NCI-H82 treated with DMSO at 0.1 percent for 48 hours (cell line): ENCODE results near the gene CAMK2G.

Experiments
- DNase-seq: peaks from one replicate; lab custom pipeline; 2025; ENCODE audit not compliant: unreplicated experiment; lab: John Stamatoyannopoulos, UW

CAMK2G gene

GRCh38 chr10:73780966-73781365, 93.4 kb downstream of the CAMK2G start:
- DNase-seq, result no peak

GRCh38 chr10:73780301-73780700, 94.1 kb downstream of the CAMK2G start:
- no peak for DNase-seq

DNA sequence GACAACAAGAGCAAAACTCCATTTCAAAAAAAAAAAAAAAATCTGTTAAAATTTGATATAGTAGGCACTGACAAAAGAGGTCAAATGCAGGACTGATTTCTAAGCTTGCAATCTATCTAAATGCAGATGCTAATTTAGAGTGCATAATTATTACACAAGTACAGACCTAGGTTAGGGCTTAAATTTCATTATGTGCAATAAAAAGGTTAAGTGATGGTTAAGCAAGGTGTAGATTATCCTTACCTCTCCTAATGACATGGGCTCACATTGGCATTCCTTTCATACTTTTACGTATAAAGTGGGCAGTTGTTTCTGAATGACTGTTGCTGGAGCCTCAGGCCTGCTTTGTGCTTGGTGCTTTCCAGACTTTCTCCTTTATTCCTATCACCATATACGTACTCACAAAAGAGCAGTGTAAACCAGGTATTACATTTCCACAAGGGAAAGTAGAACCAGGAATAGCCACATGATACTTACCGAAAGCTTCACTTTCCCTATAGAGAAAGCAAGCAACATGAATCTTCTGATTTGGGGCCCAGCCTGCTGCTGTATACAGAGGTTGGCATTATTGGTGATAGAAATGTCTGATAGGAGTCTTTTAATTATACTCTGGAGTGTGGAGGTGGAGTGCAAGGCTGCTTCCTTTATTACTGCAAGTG, 94.7 kb downstream of the CAMK2G start:
- DNase-seq, result no peak

DNA sequence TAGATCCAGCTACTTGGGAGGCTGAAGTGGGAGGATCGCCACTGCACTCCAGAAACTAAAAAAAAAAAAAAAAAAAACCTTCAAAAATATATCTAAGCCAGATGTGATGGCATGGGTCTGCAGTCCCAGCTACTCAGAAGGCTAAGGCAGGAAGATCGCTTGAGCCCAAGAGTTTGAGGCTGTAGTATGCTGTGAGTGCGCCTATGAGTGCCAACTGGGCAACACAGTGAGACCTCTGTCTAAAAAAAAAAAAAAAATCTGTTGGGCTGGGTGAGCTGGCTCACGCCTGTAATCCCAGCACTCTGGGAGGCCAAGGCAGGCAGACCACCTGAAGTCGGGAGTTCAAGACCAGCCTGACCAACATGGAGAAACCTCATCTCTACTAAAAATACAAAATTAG, 95.3 kb downstream of the CAMK2G start:
- no peak for DNase-seq

DNA sequence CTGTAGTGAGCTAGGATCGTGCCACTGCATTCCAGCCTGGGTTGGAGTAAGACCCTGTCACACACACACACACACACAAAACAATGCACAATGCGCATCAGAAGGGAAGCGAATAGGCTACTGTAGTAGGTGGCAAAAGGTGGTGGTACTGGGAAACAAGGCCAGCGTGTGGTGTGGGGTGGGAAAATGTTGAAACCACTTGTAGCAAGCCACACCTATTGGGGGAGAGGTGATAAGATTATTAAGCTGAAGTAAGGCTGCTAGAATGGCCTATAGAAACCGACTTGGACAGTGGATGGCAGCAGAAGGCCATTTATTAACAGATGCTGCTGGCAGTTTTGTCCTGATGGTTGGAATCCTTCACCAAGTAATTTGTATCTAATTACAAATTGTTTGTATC, 99.7 kb downstream of the CAMK2G start:
- no peak for DNase-seq

DNA sequence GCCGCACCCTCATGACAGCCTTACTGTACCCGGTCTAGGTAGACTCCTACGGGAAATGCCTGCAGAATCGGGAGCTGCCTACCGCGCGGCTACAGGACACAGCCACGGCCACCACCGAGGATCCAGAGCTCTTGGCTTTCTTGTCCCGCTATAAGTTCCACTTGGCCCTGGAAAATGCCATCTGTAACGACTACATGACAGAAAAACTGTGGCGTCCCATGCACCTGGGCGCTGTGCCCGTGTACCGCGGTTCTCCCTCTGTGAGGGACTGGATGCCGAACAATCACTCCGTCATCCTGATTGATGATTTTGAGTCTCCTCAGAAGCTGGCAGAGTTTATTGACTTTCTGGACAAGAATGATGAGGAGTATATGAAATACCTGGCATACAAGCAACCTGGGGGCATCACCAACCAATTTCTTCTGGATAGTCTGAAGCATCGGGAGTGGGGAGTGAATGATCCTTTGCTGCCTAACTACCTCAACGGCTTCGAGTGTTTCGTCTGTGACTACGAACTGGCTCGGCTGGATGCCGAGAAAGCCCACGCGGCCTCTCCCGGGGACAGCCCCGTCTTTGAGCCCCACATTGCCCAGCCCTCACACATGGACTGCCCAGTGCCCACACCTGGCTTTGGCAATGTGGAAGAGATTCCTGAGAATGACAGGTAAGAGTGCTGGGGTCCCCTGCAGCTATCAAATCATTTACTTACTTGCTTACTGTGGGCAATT, 101.0 kb downstream of the CAMK2G start:
- DNase-seq, result no peak

DNA sequence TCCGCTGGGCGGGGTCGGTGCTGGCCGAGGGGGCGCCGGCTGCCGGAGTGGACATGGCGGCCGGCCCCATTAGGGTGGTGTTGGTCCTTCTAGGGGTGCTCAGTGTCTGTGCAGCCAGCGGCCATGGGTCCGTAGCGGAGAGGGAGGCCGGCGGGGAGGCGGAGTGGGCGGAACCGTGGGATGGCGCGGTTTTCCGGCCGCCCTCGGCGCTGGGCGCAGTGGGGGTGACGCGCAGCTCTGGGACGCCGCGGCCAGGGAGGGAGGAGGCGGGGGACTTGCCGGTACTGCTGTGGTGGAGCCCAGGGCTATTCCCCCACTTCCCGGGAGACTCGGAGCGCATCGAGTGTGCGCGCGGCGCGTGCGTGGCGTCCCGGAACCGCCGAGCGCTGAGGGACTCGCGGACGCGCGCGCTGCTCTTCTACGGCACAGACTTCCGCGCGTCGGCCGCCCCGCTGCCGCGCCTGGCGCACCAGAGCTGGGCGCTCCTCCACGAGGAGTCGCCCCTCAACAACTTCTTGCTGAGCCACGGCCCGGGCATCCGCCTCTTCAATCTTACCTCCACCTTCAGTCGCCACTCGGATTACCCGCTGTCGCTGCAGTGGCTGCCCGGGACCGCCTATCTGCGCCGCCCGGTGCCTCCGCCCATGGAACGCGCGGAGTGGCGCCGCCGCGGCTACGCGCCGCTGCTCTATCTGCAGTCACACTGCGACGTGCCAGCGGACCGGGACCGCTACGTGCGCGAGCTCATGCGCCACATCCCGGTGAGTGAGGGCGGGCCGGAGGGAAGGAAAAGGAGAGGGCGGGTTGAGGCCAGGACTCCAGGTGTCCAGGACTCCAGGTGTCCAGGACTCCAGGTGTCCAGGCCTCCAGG, 101.8 kb downstream of the CAMK2G start:
- no peak for DNase-seq

DNA sequence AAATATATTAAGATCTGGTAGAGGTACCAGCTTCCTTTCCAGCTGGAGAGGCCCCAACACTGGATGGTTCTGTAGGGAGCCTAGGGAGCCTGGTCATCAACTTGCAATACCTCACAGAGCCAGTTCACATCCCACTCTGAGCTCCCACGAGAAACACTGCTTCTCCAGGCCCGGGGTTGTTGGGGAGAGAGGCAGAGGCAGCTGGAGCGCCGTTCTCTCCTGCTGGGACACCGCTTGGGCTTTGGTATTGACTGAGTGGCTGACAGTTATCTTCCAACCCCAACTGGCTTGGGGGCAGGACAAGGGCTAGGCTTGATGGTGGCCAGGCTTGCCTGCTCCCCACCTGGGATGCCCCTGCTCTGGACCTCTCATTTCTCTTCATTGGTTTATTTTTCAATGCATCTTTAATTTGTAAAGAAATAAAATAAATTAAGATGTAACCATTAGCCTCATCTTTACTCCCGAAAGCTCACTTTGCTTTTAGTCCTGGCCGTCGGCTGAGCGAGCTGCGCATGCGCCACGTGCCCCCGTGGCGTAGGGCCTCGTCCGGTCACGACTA, 102.6 kb downstream of the CAMK2G start:
- no peak for DNase-seq

DNA sequence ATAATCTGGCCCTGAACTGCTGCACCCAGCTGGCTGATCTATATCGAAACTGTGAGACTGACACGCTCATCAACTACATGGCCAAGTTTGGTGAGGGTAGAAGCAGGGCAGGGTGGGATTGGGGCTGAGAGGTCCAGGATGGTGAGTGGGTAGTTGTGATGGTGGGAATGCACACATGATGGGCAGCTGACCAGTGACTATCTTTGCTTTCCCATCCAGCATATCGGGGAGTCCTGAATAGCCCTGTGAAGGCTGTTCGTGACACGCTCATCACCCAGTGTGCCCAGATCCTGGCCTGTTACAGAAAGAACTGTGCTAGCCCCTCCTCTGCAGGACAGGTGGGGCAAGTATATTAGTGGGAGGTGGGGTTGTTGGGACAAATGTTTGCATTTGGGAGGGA, 105.0 kb downstream of the CAMK2G start:
- DNase-seq, result no peak

- DNase-seq, result no peak
Observed at GRCh38 chr10:73768881-73769280, 105.5 kb downstream of the CAMK2G start.

DNA sequence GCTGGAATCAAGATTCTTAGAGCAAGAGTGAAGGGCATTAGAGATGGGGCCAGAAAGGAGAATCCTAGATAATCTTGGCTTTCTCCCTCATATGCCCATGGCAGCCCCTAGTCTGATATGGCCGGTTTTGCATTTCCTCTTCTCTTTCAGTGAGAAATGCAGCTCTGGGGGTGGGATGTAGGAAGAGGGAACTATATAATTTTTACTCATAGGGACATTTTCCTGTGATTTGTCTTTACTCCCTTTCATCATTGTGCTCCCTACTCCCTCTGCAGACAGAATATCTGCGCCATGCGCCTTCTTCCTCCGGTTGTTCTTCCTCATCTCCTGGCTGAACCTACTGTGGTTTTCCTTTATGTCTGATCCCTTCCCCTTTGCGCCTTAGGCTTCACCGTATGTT, 109.3 kb downstream of the CAMK2G start:
- no peak for DNase-seq

DNA sequence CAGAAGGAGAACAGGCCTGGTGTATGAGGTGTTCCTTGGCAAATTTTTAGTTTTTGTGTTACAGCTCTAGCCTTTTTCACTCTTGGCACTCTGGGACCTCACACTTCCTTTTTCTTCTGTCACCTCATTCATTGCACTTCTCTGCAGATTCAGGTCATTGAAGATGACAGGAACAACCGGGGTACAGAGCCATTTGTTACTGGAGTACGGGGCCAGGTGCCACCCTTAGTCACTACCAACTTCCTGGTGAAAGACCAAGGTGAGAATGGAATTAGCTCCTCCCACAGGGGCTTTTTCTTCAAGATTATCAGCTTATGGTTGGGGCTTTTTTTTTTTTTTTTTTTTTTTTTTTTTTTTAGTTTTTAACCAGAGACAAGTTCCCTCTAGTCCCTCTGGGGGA, 111.0 kb downstream of the CAMK2G start:
- no peak for DNase-seq

DNA sequence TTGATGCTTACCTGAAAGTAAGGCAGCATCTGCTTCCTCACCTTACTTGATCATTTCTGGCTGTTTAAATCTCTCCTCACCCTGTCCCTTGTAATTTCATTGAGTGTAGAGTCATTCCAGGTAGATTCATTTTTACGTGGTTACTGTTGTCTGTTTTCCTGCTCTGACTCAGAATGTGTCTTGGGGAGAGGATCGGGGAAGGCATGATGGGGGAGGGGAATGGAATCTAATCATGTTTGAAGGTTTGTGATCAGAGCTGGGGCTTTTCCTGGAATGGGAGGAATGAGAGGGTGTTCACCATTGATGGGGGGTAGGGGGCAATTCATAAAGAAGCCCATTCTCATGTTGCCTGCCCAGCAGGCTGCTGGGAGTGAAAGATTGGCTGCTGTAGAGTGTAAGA, 111.4 kb downstream of the CAMK2G start:
- no peak for DNase-seq
